Smooth muscle cell of the pulmonary artery (primary cell): Measurements from ENCODE around the gene TRAPPC3L. TPM values are rescaled to one million over a fixed set of nuclear protein-coding genes. Genes with fewer than 3 reads are reported as not detected.

ENCODE experiments used
- total RNA-seq: library from RNA; depleted of rRNA; stranded (reverse); fragments of >200 nt; gene quantifications from 2 replicates; pipeline ENCODE4 v1.2.3, GENCODE V29; 2014

The TRAPPC3L gene
- 0.07 TPM in 1 of 2 replicates, not detected in the other for total RNA-seq

GRCh38 chr6:116545651-116546050 lies at the start of gene TRAPPC3L:
Gene TRAPPC3L, minus strand, starts transcription at chr6:116545684. Its CDS starts 170 bp downstream, at chr6:116545514.

GRCh38 chr6:116570856-116571682 lies 25.6 kb upstream of the TRAPPC3L start, which contains the start of gene RWDD1:
Gene RWDD1, plus strand, starts transcription at chr6:116571504. Its CDS starts 79 bp downstream, at chr6:116571583.

GRCh38 chr6:116553451-116553850 lies 8.0 kb upstream of the TRAPPC3L start, which contains the start of gene CALHM4:
Gene CALHM4, plus strand, starts transcription at chr6:116553751. Its CDS starts 43 bp downstream, at chr6:116553794.

GRCh38 chr6:116511424-116512110 lies 33.9 kb downstream of the TRAPPC3L start, which contains the start of gene CALHM5:
Gene CALHM5, plus strand, starts transcription at chr6:116511639. Its CDS starts 58 bp downstream, at chr6:116511697.

GRCh38 chr6:116461331-116461931 lies 84.1 kb downstream of the TRAPPC3L start, which contains the start of gene CALHM6:
Gene CALHM6, plus strand, starts transcription at chr6:116461375. Its CDS starts 555 bp downstream, at chr6:116461930.

Other genes starting within 250 kb of the TRAPPC3L start
- gene DSE, start 174.7 kb downstream of the TRAPPC3L start, total RNA-seq = 138 and 160 TPM in 2 replicates
- gene CALHM6, start 84.3 kb downstream of the TRAPPC3L start, total RNA-seq = 1.5 and 1.9 TPM in 2 replicates
- 6.8 and 12.1 TPM in 2 replicates for gene CALHM5, start 34.0 kb downstream of the TRAPPC3L start, total RNA-seq
- gene CALHM4, start 8.1 kb upstream of the TRAPPC3L start, total RNA-seq = 0.20 TPM in 1 of 2 replicates, not detected in the other
- gene RWDD1, start 25.8 kb upstream of the TRAPPC3L start, total RNA-seq = 14.2 and 14.9 TPM in 2 replicates
- gene RSPH4A, start 70.8 kb upstream of the TRAPPC3L start, total RNA-seq = 0.07 and 0.10 TPM in 2 replicates
- gene ZUP1, start 123.1 kb upstream of the TRAPPC3L start, total RNA-seq = 9.3 and 11.8 TPM in 2 replicates
- 9.7 and 10.8 TPM in 2 replicates for gene KPNA5, start 135.5 kb upstream of the TRAPPC3L start, total RNA-seq
- gene FAM162B, start 220.0 kb upstream of the TRAPPC3L start, total RNA-seq = 2.2 and 11.5 TPM in 2 replicates